Left forelimb (tissue), 1 donor: ENCODE measurements around the gene PRSS1.
"Not testable (repeated sequence)": the region's sequence is repeated elsewhere in the genome, so short reads cannot be mapped to it uniquely, and the experiment has no call there.

ENCODE experiments used
- DNase-seq: peaks from one replicate; pipeline ENCODE4 v3.0.0-alpha.2; 2018; ENCODE audit warnings: low spot score

Gene PRSS1

DNA sequence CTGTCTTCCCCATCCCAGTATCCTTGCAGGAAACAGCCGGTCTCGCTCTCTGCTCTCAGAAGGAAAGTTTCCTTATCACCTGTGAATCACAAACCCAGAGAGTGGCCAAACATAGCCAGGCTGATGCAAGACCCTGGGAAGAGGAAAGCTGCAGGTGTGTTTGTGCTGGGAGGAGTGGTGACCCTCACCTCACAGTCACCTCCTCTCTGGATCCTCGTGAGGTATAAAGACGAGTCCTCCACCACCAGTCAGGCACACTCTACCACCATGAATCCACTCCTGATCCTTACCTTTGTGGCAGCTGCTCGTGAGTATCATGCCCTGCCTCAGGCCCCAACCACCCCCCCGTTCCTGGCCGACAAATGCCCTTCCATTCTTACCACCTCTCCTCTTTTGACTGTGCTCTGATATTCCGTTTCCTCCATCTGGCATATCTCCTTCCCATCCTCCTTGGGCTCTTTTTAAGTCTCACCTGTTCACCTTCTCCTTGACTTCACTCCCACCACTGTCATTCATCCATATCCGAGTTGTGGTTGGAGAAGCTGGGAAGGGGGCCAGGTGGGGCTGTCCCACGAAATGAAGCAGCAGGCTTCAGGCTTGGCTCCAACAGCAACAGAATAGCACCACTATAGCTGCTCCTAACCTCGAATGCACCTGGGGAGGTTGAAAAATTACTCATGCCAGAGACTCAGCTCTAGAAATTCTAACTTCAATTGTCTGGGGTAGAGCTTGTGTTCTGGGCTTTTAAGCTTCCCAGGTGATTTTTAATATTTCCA, at the start of gene PRSS1:
Gene PRSS1 (plus strand): TSS at position 255 of the 776 bp plus-strand sequence. CDS start 13 bp downstream, at position 268.
- no peak for DNase-seq

DNA sequence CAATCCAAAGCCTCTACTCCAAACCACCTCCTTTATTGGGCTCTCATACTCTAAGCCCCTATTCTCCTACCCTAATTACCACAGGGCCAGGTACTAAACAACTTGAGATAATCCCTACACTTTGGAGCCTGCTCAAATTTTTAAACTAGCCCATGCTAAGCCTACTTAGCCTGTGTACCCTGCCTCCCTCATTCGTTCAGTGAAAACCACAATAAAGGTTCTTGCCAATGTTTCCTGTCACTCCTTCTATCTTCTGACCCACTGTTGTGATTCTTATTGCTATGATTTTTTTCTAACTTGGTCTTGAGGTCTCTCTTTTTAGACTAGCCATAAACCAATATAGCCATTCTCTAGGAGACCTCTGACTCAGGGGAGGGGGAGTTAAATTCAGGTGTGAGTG, 48.3 kb upstream of the PRSS1 start:
- DNase-seq, result not testable (repeated sequence)

DNA sequence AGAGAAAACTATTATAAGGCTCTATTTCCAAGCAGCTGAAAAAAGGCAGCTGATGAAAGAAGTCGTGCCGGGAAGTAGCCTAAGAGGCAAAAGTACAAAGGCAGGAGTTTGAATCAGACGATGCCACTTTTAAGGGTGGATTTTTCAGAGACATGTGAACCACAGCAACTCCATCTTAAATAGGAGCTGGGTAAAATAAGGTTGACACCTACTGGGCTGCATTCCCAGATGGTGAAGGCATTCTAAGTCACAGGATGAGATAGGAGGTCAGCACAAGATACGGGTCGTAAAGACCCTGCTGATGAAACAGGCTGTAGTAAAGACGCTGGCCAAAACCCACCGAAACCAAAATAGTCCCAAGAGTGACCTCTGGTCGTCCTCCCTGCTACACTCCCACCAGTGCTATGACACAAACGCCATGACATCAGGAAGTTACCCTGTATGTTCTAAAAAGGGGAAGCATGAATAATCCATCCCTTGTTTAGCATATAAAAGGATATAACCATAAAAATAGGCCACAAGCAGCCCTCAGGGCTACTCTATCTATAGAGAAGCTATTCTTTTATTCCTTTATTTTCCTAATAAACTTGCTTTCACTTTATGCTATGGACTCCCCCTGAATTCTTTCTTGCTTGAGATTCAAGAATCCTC, 45.5 kb upstream of the PRSS1 start:
- no peak for DNase-seq

DNA sequence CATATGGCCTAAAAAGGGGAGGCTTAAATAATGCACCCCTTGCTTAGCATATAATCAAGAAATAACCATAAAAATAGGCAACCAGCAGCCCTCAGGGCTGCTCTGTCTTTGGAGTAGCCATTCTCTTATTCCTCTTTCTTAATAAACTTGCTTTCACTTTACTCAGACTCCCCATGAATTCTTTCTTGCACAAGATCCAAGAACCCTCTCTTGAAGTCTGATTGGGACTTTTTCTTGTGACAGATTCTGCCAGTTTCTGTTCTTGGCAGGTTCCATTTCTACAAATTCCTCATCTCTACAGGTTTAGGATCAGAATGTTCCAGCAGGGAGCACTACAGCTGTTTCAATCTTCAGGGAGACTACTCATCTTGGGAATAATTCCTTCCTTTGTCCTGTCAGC, 40.5 kb upstream of the PRSS1 start:
- DNase-seq, result not testable (repeated sequence)

DNA sequence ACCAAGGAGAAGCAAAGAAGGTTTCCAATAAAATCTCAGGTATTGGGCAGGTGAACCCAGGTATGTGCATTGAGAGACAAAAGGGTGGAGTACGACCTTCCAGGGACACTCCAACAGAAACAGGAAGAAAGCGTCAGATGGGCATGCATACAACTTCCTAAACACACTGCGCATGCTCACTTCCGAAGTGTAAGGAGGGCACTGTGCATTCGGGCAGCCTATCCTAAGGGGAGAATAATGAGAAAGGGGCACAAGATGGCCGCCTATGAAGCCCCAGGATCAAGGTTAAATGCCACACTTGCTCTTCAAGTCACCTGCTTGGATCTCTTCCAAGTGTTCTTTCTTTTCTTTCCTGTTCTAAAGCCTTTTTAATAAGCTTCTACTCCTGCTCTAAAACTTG, 39.4 kb upstream of the PRSS1 start:
- DNase-seq, result no peak

DNA sequence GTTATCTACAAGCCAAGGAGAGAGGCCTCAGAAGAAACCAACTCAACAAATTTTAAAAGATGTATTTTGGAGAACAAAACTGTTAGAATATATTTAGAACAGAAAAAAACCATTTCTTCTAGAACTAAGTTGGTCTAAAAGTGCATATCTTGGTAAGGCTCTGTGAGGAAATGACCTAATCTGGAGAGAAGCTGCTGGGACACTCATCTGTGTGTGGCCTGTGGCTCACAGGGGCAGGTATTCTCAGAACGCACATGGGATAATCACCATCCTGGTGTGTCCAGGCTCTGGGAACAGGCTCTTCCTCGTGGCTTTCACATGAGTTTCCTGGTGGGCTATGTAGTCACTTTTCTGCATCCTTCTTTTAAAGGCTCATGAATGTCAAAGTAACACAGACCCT, 38.1 kb upstream of the PRSS1 start:
- DNase-seq, result no peak

DNA sequence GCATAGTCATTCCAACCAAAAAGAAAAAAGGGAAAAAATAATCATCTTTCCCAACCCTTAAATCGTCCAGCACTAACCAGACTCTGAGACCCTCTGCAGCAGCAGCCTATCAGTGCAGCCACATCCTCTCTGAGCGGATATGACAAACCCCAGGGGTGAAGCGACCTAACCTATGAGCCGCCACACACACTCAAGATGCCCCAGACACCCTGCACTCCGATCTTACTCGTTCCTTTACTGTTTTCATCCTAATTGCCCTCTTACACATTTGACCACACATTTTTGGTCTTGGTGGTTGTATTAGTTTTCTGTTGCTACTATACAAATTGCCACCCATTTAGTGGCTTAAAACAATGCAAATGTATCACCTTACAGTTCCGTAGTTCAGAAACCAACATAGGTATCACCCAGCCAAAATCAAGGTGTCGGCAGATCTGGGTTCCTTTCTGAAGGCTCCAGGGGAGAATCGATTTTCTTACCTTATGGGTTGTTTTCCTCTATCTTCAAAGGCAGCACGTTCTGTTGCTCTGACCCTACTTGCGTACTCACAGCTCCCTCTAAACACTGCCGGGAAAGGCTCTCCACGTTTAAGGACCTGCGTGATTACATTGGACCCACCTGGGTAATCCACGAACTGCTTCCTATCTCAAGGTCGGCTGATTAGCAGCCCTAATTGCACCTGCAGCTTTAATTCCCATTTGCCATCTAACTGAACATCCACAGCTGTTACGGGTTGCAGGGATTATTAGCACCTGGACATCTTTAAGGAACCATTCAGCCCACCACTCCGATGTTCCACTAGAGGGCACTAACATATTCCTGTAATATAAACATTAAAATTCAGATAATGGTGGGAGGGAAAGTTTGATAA, 37.3 kb upstream of the PRSS1 start:
- no peak for DNase-seq

DNA sequence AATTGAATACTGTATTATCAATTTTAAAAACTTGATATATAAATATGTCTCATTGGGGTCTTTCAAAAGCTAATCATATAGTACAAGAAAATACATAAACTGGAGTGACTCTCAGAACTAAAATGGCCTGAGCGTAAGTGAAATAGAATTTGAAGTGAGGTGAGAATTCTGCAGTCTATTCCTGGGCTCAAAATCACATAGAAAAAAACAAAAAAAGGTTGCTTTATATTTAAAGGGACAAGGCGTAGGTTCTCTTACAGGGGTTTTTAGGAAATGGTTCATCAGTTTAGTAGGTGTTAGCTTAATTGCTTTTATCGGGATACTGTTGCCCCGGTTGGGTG, 36.7 kb upstream of the PRSS1 start:
- no peak for DNase-seq

DNA sequence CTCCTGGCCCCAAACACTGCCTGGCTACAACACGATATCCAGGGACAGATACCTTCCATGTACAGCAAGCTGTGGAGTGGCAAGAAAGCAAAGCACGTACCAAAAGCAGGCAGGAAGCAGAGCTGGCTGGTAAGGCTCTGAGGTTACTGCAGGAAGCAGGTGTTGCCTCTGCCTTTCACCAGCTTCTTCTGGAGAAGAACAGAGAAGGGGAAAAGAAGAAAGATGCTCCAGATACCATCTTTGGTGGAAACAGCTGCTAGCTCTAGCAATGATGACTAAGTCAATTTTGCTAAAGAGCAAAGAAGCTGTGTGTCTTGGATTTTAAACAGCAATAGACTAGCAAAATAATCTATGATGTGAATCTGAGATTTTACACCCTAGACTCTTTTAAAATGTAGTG, 34.9 kb upstream of the PRSS1 start:
- no peak for DNase-seq

DNA sequence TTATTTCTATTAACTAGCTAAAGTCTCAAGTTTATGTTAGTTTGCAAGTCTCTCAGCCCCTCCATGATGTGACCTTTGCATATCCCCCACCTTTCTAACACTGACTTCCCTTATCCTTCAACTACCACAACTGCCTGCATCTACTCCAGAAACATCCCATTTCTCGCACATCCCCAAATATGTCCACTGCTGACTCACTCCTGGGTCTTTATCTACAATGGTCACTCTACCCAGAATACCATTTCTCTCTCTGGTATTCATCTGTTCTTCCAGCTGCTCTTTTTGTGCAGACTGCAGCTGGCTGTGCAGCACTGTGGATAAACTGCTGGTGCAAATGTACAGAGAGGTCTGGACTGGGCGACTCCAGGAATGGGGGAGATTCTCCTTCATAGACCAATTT, 32.7 kb upstream of the PRSS1 start:
- no peak for DNase-seq

DNA sequence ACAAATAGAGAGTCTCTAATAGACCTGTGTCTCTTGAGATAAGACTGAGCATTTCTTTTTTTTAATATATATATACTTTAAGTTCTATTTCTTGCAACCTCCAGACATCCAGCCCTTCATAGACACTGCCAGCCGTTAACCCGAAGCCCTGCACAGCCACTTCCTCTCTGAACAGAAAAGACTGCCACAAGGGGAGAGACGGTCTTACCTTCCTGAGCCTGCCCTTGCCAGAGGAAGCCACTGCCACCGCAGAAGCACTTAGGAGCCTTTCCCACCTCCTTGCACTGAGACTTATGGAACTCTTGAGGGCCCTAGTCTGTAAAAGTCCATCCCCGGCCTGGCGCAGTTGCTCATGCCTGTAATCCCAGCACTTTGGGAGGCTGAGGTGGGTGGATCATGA, 31.8 kb upstream of the PRSS1 start:
- DNase-seq, result no peak

DNA sequence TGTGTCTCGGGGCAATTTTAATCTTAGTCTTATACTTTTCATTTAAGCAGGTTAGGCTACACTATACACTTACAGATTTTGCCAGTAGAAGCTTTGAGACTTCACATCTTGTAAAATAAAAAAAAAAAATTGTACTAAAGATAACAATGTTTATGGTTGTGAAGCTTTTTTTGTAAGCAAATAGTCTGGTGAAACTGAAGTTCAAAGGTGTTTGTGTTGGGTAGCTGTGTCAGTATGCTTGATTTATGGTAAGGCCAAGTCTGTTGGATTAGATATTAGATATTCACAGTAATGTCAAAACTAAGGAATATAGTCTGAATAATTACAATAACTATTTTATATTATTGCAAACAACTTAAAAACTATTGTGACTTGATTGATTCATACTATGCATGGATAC, 31.0 kb upstream of the PRSS1 start:
- no peak for DNase-seq

DNA sequence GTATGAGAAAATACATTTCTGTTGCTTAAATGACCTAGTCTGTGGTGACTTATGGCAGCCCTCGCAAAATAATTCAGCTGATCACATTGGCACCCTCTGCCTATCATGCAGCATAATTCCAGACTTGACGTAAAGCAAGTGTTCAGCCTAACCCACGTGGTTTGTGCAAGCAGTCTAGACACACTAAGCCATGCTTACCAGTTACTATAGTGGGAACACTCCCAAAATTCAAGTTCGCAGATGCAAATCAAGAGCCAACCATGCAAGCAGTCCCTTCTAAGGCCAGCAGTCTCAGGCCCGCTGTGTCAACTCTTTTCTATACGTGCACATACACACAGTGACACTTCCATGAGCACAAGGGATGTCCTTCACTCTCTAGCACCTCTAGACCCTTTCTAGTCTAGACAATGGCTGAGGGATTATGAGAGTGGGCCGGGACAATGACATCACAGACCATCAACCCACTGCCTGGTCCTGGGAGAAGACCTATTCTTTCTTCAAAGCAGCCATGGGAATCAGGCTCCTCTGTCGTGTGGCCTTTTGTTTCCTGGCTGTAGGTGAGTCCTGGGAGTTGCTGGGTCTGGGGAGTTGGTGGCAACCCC, 29.0 kb upstream of the PRSS1 start:
- no peak for DNase-seq

DNA sequence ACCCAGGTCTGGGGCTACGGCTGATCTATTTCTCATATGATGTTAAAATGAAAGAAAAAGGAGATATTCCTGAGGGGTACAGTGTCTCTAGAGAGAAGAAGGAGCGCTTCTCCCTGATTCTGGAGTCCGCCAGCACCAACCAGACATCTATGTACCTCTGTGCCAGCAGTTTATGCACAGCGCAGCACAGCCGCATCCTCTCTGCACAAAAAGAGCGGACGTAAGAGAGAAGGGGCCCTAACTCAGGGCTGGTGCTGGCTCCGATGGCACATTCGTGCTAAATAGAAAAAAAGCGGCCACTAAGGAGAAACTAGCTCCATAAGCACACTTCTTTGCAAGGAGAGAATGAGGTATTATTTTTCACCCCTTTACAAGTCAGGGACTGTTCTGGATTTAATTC, 28.3 kb upstream of the PRSS1 start:
- DNase-seq, result no peak

DNA sequence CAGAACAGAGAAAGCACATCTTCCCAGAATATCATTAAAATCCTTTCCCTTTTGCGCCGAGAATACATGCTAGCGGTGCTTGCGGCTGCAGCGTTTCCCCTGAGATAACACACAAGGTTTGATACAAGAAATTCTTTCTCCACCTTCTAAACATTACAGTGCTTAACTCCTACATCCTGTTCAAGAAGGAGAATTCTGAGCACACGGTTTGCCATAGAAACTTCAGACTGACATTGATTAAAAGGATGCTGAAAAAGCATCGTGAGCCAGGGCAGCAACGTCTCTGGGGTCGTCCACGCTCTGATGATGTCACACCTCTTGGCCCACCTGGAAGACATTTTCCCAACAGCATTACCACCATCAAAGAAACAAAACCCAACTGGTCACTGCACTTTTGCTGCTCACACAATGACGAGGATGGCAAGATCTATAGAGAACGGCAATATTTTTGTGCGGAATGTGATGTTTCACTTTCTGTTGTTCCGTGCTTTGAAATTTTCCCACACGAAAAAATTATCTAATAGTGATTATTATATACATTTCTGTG, 27.0 kb upstream of the PRSS1 start:
- DNase-seq, result no peak

DNA sequence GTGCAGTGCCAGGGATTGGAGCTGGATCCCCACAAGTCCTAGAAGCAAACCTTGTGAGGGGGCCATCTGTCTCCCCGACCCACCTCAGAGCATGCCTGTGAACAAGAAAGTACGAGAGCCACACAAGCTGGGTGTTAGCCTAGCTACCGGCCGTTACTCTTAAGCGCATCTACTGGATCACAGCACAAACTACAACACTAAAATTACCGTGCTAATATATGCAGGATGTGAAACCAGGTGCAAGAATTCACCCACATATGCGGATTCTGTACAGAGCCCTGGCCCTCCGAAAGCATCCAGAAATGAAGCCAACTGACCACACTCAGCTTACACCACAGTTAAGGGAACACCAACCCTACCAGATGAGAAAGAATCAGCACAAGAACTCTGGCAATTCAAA, 16.0 kb upstream of the PRSS1 start:
- DNase-seq, result no peak

DNA sequence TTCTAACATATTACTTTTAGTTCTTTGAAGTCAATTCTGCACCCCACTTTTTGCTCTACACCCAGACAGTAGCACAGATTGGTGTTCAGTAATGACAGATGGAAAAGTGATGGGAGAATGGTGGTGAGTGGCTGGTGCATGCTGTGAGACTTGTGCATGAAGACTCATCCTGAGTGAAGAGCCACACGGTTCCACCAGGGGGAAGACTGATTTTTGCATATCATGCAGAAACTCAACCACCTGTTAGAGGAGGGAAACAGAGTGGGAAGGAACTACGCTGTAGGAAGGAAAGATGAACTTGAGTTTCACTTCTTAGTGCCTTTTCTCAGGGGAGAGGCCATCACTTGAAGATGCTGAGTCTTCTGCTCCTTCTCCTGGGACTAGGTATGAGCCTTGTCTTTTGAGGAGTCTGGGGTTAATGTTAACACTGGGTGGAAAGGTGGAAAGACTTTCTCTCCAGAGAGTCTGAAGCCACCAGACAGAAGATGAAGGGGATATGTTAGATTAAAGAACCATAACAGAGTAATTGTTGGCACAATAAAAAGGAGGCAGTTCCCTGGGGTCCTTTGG, 9.3 kb upstream of the PRSS1 start:
- DNase-seq, result no peak

DNA sequence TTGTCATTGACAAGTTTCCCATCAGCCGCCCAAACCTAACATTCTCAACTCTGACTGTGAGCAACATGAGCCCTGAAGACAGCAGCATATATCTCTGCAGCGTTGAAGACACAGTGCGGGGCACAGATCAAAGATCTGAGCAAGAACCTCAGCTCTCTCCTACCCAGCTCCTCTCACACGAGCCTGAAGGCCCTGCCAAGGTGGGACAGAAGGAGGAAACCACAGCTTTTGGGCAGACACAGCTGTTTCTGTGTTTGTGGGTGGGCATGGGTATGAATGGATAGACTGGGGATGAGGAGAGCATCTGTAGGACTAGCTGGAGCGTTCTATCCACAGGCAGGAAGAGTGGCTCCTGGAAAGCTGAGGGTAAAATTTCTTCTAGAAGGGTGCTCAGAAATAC, 8.5 kb upstream of the PRSS1 start:
- DNase-seq, result no peak

DNA sequence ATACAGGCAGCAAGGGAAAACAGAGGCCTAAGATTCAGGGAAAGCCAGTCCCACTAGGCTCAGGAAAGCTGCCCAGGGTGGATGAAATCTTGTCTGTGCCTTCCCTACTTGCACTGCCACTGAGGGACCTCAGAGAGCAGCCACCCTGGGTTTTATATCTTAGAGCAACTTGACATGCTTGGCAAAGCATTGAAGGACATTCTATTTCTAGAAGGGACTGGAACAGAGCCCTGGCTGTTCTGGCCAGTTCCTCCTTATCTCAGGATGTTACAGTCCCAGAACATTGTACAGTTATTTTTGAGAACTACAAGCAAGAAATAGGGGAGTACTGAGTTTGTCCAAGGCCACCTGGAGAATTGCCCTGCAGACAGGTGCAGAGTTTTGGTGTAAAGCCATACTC, 7.3 kb upstream of the PRSS1 start:
- DNase-seq, result not testable (repeated sequence)

DNA sequence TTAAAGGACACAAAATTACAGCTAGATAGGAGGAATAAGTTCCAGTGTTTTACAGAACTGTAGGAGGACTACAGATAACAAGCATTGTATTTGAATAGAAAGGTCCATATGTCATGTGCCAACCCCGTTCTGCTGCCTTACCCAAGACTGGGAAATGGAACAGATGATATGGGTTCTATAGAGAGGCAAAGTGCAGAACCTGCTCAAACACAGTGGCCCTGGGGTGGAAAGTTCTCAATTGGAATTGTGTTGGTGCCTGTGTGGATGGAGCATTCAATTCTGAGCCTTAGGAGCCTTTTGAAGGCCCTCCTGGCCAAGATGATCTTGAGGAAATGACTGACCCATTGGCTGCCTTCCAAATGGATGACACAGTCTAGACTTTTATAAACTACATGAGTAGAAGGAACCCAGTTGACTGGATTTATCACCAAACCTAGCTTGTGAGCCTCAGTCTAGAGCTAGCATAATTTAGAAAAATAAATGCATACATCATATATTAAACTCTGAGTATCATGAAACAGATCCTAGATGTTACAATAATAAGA, 4.1 kb upstream of the PRSS1 start:
- DNase-seq, result no peak

DNA sequence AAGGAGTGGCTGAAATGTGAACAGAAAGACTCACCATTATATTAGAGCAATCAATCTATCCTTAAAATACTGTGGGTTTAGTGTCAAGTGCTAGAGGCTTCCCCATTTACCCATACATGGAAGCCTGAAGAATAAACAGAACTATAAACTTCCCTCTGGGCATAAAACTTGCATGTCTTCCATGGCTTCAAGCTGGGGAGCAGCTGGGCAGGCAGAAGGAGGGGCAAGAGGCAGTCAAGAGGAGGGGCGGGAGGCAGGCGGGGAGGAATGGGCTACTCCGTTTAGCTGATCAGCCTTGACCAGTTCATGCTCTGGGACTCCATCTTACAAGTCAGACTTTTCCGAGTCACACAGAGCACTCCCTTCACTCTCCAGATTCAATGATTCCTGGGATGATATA, 3.5 kb upstream of the PRSS1 start:
- no peak for DNase-seq

DNA sequence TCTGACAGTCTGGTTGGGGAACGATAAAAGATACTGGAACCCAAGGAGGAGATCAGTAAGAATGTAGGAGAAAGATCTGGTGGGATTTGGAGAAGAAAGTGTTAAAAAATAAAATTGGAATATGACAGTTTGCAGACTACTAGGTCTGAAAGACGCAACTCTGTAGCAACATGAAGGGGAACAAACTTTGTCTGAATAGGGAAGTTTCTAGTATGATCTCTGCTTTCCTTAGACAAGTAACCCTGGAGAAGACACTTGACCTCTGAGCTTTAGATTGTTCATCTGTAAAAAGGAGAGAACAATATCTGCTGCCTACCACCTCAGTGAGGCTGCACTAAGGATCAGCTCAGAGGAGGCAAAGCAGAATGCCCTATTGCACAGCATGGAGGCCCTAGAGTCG, 3.0 kb upstream of the PRSS1 start:
- no peak for DNase-seq
